Measurements from ENCODE around the gene USP54.

DNA sequence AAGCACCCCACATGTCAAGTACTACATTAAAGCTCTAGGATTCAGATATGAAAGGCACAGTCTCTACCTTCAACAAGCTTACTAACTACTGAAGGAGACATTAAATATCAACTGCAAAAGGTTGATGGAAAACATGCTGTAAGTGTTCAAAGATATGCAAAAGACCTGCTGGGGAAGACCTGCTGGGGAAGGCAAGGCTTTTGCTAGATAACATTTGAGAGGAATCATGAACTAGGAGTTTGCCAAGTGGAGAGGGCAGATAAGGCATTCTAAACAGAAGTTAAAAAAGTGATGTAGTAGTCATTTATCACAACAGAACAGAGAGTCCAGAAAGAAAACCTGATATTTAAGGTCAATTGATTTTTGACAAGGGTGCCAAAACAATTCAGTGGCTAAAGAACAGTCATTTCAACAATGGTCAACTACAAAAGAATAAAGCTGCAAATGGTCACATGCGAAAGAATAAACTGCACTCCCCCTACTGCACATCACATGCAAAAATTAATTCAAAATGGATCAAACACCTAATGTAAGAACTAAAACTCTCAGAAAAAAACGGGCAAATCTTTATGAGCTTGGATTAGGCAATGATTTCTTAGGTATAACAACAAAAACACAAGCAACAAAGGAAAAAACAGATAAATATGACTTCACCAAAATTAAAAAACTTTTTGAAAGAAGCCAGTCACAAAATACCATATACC is 134.8 kb downstream of the USP54 start:
- no peak for TF ChIP-seq POLR2A (IDR thresholded peaks at IDR 0.05)
- TF ChIP-seq POLR2AphosphoS5 (IDR thresholded peaks at IDR 0.05): no peak
- TF ChIP-seq, protein P1, sequence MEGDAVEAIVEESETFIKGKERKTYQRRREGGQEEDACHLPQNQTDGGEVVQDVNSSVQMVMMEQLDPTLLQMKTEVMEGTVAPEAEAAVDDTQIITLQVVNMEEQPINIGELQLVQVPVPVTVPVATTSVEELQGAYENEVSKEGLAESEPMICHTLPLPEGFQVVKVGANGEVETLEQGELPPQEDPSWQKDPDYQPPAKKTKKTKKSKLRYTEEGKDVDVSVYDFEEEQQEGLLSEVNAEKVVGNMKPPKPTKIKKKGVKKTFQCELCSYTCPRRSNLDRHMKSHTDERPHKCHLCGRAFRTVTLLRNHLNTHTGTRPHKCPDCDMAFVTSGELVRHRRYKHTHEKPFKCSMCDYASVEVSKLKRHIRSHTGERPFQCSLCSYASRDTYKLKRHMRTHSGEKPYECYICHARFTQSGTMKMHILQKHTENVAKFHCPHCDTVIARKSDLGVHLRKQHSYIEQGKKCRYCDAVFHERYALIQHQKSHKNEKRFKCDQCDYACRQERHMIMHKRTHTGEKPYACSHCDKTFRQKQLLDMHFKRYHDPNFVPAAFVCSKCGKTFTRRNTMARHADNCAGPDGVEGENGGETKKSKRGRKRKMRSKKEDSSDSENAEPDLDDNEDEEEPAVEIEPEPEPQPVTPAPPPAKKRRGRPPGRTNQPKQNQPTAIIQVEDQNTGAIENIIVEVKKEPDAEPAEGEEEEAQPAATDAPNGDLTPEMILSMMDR (IDR thresholded peaks at IDR 0.05): no peak

All from prostate gland (tissue), 2 donors.